Posterior cingulate gyrus (tissue), 11 donors: ENCODE results near the gene STK40.

Source experiments
- DNase-seq, 10 donors: peaks; one replicate each; pipeline versions ENCODE4 v3.0.0 to v3.0.0-alpha.2; 2020 to 2021; ENCODE audit warnings: mixed read lengths in 3 of 10
- intact Hi-C: fragments of 100-400 bp; cut with DNase I; formaldehyde crosslinking; loops from one replicate; pipeline ENCODE4 v1.15.1; 2023

STK40 gene

GRCh38 chr1:36349241-36349671 is 36.5 kb downstream of the STK40 start:
- intact Hi-C loops: no loop called here
- DNase-seq: no peak

GRCh38 chr1:36346741-36347370 is 38.9 kb downstream of the STK40 start:
- intact Hi-C loops: no loop called here
- no peak for DNase-seq

GRCh38 chr1:36345353-36345752 is 40.4 kb downstream of the STK40 start:
- intact Hi-C loops: no loop called here
- no peak for DNase-seq

DNA sequence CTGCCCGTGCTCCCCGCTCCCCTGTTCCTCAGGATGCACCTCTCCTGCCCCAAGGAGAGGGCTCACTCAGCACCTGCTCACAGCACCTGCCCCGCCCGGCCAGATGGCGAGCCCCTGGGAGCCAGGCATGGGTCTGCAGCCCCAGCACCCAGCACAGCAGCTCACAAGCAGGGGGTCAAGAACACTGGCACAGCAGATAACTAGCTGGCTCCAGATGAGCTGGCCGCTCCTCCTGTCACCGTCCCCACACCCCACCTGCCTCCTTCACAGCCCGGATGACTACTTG is 41.4 kb downstream of the STK40 start:
- intact Hi-C loops: no loop called here
- peak in 1 of 10 donors; percentile 78 for DNase-seq

DNA sequence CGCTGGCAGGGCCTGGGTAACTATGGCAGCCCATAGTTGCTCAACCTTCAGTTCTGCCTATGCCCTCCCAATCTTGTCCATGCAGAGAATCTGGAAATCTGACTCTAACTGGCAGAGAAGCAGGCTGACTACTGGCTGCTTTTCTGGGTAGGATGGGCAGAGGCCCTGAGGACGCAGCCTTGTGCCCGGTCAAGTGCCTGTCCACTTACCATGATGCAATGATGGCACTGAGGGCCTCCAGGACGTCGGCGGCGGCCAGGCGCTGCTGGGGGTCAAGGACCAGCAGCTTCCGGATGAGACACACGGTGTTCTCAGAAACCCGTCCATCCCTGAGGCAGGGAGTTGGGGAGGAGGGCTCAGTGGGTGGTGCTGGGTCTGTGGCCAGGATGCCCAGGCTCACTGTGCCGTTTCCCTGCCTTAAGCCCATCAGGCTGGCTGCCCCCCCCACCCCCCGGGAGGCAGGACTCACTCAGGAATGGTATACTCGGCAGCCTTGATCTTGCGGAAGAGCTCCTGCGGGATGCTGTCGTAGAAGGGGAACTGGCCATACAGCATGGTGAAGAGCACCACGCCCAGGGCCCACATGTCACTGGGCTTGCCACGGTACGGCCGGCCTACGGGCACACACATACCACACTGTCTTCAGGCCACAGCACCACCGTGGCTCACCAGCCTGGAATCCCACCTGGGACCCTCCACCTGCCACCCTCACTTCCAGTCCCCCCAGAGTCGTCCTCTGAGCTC is 41.9 kb downstream of the STK40 start:
- no peak for DNase-seq
- intact Hi-C loops: no loop called here

DNA sequence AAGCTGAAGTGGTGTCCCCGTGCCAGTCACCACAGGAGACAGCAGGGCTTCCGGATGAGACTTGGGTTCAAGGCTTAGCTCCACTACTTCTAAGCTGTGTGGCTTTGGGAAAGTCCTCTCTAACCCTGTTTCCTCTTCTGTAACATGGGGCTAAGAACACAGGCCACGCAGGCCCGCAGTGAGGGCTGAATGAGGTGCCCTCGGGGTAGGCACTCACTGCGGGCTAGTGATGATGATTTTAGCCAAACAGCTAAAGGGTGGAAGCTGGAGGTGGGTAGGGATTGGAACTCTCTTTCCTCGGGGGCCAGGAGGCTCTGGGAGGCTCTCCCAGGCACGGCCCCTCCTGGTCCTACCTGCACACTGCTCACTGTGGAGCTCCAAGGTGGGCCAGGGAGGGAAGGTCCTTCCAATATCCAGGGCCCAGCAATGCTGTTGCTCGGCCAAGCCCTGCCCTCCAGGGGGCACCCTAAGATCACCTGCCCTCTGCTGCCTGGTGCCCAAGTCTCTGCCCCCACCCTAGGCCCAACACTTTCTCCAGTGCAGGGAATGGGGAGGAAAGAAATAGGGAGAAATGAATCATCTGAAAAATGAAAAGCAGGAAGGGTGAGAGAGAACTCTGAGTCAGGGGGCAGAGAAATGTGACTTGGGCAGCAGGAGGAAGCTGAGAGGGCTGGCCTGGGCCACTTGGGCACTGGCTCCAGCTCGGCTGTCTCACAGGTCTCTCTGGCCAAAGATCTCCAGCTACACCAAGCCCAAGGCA is 43.1 kb downstream of the STK40 start:
- intact Hi-C loops: loop anchor here (1.0 kb wide), 1 partner anchor 78 kb away; no protein-coding TSS in a partner anchor
- DNase-seq: peak in 6 of 10 donors; percentile 42 to 93 (median 69)

DNA sequence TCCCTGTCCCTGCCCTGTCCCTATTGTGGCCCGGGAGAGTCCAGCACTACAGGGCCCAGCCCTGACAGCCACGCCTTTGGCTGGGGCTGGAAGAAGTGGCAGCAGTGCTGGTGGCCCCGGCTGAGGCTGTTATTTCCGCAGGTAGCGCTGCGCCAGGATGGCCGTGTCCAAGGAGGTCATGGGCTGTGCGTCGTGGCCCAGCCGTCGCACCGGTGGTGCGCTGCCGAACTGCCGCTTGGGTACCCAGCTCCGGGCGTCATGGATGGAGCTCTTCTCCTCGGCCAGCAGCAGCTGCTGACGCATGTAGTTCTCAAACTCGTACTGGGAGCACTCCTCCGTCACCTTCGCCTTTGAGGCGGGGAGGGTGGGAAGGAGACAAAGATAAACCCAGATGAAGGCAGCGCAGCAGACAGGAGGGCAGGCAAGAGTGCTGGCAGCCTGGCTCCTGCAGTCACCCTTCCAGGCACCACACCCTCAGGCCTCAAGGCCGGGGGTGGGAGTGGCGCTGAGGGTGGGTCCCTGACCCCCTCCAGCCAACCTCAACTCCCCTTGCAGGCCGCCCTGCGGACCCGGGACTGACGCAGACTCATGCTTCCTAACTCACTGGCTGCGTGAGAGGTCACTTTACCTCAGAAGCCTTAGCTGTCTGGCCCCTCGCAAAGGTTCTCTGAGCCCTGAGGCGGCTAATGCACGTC is 44.0 kb downstream of the STK40 start:
- intact Hi-C loops: loop anchor here (1.0 kb wide), 1 partner anchor 79 kb away; no protein-coding TSS in a partner anchor
- peak in 1 of 10 donors; percentile 79 for DNase-seq

DNA sequence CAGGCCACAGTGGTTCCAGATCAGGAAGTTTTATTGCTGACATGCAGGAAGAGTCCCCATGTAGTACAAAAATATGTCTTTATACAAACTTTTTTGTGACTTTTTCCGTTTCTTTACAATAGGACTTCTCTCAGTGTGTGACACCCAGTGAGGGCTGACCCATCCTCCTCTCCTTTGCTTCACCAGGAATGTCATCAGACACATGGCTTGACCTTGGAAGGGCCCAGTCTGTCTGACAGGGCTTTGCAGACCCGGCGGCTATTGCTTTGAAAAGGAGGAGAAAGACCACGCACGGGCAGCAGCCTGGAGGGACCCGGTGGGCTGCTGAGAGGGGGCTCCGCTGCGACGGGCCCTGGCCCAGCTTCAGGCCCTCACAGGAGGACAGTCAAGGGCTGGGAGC is 46.1 kb downstream of the STK40 start:
- DNase-seq: no peak
- intact Hi-C loops: no loop called here

GRCh38 chr1:36339215-36339614 is 46.5 kb downstream of the STK40 start:
- intact Hi-C loops: no loop called here
- no peak for DNase-seq

DNA sequence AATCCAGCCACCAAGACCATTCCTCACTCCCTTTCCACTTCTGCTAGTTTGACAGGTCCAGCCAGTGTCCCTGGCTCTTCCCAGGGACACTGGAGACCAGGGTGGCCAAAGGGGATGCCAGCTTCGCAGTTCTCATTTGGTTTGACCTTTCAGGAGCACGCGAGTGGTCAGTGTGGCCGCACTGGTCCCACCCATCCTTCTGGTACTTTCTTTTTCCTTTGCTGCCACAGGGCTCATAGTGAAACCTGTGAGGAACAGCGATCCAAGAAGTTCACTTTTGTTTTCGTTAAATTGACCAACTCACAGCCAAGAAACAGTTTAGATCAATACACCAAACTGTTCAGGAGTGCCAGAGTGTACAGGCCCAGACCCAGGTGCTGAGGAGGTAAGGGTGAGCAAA is 47.9 kb downstream of the STK40 start:
- DNase-seq: no peak
- intact Hi-C loops: no loop called here

DNA sequence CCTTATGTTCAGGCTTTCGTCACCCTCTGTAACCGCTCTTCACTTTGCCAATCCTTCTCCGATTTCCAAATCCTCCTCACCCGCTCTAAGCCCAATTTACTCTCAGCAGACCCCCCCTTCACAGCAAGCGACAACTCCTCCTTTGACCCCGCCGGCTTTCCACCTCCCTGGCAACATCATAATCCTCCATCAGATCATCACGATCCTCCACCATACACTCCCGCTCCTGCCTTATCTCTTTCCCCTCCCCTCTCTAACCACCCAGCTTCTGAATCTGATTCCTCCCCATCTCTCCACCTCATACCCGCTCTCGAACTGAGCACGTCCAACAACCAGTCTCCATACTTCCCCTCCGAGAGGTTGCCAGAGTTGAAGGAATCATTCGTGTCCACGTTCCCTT is 54.8 kb downstream of the STK40 start:
- DNase-seq: no peak
- intact Hi-C loops: no loop called here

DNA sequence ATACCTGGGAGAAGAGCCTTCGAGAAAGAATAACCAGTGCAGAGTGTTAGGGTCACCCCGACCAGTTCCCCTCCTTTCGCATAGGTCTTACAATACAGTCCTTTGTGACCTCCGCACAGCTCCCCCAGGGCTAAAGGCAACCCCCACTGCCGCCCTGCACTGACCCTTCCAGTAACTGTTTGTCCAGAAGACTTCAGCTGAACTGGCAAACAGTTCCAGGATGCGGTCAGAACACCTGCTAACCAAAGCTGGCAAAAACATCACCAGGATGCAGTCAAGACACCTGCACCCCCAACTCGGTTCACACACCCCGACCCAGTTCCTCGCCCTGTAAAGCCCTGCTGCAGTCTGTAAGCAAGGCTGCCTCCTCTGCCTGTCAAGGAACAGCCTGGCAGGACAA is 55.9 kb downstream of the STK40 start:
- intact Hi-C loops: no loop called here
- no peak for DNase-seq

DNA sequence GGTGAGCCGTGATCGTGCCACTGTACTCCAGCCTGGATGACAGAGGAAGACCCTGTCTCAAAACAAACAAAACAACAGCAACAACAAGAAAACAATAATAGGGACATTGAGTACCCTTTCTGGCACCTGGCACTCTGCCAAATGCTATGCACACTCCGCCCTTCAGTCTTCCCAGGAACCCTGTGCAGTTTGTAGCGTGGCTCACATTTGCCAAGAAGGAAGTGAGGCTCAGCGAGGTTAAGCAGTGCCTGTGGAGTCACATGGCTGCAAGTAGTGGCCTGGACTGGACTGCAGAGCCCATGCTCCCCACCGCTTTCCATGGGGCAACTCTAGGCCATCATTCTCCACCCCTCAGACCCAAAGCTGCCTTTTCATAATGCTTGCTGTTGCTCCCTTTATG is 57.0 kb downstream of the STK40 start:
- no peak for DNase-seq
- intact Hi-C loops: no loop called here

DNA sequence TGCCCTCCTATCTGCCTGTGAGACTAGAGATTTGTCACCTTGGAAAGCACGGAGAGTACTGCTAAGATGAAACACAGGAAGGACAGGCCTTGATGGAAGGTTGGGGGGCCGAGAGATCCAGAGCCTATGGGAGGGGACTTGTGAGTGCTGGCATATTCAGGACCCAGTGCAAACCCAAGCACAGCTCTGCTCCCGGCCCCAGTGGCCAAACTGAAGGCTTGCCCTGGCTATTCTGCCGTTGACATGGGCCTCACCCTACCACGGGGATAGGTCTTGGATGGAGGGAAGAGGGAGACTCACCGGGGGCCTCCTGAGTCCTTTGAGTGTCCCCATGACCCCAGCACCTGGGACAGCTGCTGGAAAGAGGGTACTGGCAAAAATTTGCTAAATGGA is 57.6 kb downstream of the STK40 start:
- intact Hi-C loops: no loop called here

DNA sequence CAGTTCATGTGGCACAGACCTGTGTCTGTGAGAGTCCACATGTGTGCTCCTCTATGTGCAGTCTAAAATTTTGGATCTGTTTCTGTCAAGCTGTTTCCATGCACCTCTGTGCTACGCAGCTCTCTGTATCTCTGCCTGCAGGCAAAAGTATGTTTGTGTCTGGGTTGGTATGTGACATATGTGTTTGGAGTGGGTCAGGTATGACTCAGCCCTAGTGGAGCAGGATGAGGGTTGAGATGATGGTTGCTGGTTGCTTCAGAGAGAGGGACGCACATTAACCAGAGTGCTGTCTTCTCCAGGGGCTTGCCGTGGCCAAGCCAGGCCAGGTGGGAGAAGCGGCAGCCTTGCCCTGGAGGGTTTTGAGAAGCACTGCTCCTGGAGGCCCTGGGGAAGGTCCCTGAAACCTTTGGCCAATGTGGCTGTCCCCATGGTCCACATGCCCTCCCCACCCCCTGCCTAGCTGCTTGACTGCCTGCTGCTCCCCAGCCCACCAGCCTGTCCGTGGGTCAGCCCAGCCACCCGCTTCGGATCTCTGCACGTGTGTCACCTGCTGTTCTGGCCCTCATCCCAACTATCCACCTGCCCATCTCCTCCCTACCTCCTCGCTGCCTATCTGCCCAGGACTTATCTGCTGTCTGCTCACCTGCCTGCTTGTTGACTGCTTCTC is 58.2 kb downstream of the STK40 start:
- peak in 2 of 10 donors; percentile 74 to 76 for DNase-seq
- intact Hi-C loops: no loop called here

More for the DNA sequence above, 57.6 kb downstream of the STK40 start:
- DNase-seq: peak in 1 of 10 donors; percentile 81

DNA sequence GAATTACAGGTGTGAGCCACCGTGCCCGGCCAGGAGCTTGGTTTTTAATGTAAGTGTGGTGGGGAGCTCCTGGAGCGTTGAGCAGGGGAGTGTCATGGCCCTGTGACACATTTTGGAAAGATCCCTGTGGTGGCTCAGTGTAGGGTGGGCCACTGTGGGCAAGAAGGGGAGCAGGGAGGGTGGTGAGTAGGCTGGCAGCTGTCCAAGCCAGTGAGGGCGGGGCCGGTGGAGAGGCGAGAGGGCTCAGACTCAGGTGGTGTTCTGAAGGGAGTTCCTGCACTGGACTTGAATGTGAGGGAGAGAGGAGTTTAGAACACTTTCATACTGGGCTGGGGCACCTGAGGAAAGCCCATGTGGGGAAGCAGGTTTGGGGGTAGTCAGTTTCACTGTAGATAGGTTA is 59.2 kb downstream of the STK40 start:
- intact Hi-C loops: no loop called here
- DNase-seq: peak in 3 of 10 donors; percentile 25 to 67 (median 41)

- peak in 2 of 10 donors; percentile 47 to 55 for DNase-seq
- intact Hi-C loops: no loop called here
Measured at GRCh38 chr1:36324353-36324703, 61.4 kb downstream of the STK40 start.

- DNase-seq: peak in 4 of 10 donors; percentile 25 to 83 (median 58)
- intact Hi-C loops: no loop called here
Measured at GRCh38 chr1:36323636-36324352, 61.9 kb downstream of the STK40 start, which contains the start of gene EVA1B. Gene EVA1B (minus strand): TSS chr1:36323645. CDS start chr1:36323037, 608 bp downstream.

DNA sequence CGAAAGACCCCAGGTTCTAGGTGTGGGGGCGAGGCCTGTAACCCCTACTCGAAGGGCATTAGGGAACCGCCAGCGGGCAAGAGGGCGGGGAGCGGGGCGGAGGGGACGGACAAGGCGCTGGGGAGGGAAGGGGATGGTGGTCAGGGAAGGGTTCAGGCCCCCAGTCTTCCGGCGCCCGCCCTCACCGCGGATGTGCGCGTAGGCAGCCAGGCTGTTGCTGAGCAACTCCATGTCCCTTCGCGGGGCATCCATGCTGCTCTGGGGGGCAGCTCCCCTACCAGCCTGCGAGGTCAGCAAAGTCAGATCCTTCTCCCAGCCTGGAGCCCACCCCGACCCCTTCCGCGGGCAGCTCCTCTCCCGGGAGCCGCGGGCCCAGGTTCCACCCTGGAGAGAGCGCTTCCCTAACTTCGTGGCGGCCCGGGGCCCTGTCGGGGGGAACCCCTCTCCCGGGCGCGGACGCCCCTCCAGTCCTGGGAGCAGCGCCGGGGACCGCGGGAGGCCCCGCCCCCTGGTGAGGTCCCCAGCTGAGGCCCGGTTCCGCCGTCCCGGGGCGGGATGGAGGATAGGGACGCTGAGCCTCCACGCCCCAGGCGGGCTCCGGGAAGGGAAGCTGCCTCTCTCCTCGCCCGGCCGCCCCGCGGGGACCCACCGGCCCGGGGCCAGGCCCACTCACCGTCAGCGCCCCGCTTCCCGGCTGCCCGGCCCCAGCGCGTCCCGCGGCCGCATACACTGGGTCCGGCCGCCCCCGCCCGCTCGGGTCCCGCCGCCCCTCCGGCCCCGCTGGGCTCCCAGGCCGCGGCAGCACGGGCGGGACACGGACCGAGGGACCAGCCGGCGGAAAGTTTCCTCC is 62.7 kb downstream of the STK40 start:
- intact Hi-C loops: no loop called here
- DNase-seq: peak in 3 of 10 donors; percentile 27 to 86 (median 77)
